ENCODE measurements around the gene NFIX. TPM values are rescaled to one million over a fixed set of nuclear protein-coding genes. Genes with fewer than 3 reads are reported as not detected.
A peak's percentile ranks its signal among the peaks of the same experiment; 100 is the strongest.

Gene NFIX
- total and polyA plus RNA-seq, 2 donors (not counting 3 experiments of a cell fraction or from before 2014, with no cell fraction given), result 9.8 to 37.7 TPM

DNA sequence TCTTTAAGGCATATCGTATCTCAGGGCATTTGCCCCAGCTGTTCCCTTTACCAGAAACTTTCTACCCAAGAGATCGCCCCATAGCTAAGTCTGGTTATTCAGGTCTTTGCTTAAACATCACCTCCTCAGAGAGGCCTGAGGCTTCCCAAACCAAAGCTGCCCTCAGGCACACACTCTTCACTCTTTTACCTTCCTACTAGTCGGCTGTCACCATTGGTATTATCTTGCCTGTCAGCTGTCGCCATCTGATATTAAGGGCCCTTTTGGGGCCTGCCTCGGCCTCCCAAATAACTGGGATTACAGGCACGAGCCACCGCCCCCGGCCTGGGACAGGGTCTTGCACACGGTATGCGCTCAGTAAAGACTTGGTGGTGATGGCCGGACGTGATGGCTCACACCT is 39.3 kb upstream of the NFIX start:
- Histone ChIP-seq H3K4me3 (replicated peaks in 1 of 3; ENCODE audit: insufficient read depth in 1 of 3, low read depth in 1 of 3, low read length in 3 of 3) (peak overlapping the region; percentile 64 to 81 (median 65)), H3K27ac (ENCODE audit: insufficient read depth, low read depth, low read length) (no peak overlapping the region), H3K4me2 (ENCODE audit: insufficient read depth, low read length) (peak overlapping the region; percentile 70), H3K79me2 (ENCODE audit: control insufficient read depth, insufficient read depth, low read length) (peaks cover 42% of the 10 kb centered on the region), H2AFZ (ENCODE audit: low read depth, low read length) (no peak overlapping the region), H3K9me1 (replicated peaks; ENCODE audit: control insufficient read depth, extremely low read depth, insufficient read depth, low read length) (no peaks in the 10 kb centered on the region), H3K9ac (replicated peaks; ENCODE audit: extremely low read depth, insufficient read depth, low read length) (peak overlapping the region; percentile 12), H3K36me3 (ENCODE audit: control insufficient read depth in 2 of 2, extremely low read depth in 1 of 2, insufficient read depth in 2 of 2, low read length in 2 of 2) (peaks cover 8 to 11% of the 10 kb centered on the region in 2 experiments), H4K20me1 (replicated peaks; ENCODE audit: control insufficient read depth, extremely low read depth, insufficient read depth, low read length) (no peaks in the 10 kb centered on the region), H3K9me3 (replicated peaks; ENCODE audit: control insufficient read depth, insufficient read depth, low read length) (no peaks in the 10 kb centered on the region), H3K4me1 (ENCODE audit: control insufficient read depth, extremely low read depth, insufficient read depth, low read length) (peaks cover 38% of the 10 kb centered on the region), H3K27me3 (ENCODE audit: control insufficient read depth in 2 of 2, insufficient read depth in 2 of 2, low read length in 2 of 2) (no peaks in the 10 kb centered on the region)
- dilution Hi-C loops (cut with MboI; ENCODE audit: extremely low pct_ligation_motif_present, low sequenced_read_pairs), result no loop called here
- ChIA-PET CTCF (interaction anchor here (1.7 to 3.6 kb wide), 2 partner anchors 9 to 21 kb away, joined by 5 to 15 read pairs; no protein-coding TSS in a partner anchor), POLR2A (interaction anchor here (0.6 to 1.5 kb wide), 2 partner anchors 10 to 13 kb away, joined by 5 to 7 read pairs; partner anchors contain the start of gene RAD23A)
- DNase-seq (ENCODE audit: low read depth, low spot score) (no peak), FAIRE-seq (no peak)
- no peak for TF ChIP-seq POLR2A (IDR thresholded peaks at IDR 0.05; ENCODE audit: low read depth, low read length)
- no TSS peak for BruUV-seq (replicated peaks)
- intact Hi-C loops (cut with micrococcal nuclease), result no loop called here

DNA sequence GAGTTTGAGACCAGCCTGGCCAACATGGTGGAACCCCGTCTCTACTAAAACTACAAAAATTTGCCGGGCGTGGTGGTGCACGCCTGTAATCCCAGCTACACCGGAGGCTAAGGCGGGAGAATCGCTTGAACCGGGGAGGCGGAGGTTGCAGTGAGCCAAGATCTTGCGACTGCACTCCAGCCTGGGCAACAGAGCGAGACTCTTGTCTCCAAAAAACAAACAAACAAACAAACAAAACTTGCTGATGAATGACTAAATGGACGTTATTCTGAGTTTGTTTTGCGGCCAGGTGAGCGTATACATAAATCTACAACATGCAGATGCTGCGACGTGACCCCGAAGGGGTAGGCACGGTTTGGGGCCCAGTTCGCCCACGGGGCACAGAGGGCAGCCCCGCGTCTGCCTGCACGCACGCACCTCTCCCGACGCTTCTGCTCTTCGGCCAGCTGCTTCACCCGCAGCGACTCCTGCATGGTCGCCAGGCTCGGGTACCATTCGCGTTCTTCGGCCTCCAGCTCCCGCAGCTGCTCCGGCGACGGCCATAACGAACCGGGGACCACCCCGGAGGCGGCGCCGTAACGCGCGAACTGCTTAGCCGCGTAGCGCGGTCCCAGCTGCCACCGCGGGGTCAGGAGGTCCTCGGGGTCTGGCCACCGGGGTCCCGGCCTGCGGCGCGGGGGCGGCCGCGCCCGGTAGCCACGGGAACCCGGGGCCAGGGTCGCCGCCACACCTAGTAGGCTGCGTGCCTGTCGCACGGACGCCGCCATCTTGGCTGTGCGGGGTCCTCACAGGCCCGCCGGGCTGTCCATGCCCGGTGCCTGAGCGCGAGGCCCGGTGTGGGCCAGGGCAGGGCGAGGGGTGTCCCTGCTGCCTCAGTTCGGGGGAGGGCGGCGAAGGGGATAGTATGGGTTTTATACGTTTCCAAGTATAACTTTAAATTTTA is 38.6 kb upstream of the NFIX start, which contains the start of gene GADD45GIP1:
TSS of gene GADD45GIP1 (minus strand) at position 778 of the 943 bp plus-strand sequence. CDS start at position 767, 11 bp downstream.
- Histone ChIP-seq H3K79me2 (ENCODE audit: control insufficient read depth, insufficient read depth, low read length) (peaks cover 40% of the 10 kb centered on the region), H3K36me3 (ENCODE audit: control insufficient read depth in 2 of 2, extremely low read depth in 1 of 2, insufficient read depth in 2 of 2, low read length in 2 of 2) (peaks cover 4 to 11% of the 10 kb centered on the region in 2 experiments), H3K9me1 (replicated peaks; ENCODE audit: control insufficient read depth, extremely low read depth, insufficient read depth, low read length) (no peaks in the 10 kb centered on the region), H2AFZ (ENCODE audit: low read depth, low read length) (peak within 1 kb of the TSS; percentile 91), H3K9me3 (replicated peaks; ENCODE audit: control insufficient read depth, insufficient read depth, low read length) (no peaks in the 10 kb centered on the region), H3K4me1 (ENCODE audit: control insufficient read depth, extremely low read depth, insufficient read depth, low read length) (peaks cover 38% of the 10 kb centered on the region), H3K27ac (ENCODE audit: insufficient read depth, low read depth, low read length) (peak within 1 kb of the TSS; percentile 72), H3K27me3 (ENCODE audit: control insufficient read depth in 2 of 2, insufficient read depth in 2 of 2, low read length in 2 of 2) (no peaks in the 10 kb centered on the region), H3K9ac (replicated peaks; ENCODE audit: extremely low read depth, insufficient read depth, low read length) (peak within 1 kb of the TSS; percentile 89), H3K4me2 (ENCODE audit: insufficient read depth, low read length) (peak within 1 kb of the TSS; percentile 70), H3K4me3 (replicated peaks in 1 of 3; ENCODE audit: insufficient read depth in 1 of 3, low read depth in 1 of 3, low read length in 3 of 3) (peak within 1 kb of the TSS; percentile 64 to 81 (median 65)), H4K20me1 (replicated peaks; ENCODE audit: control insufficient read depth, extremely low read depth, insufficient read depth, low read length) (no peaks in the 10 kb centered on the region)
- POLR2A ChIA-PET, result interaction anchor here (0.5 to 1.5 kb wide), 3 partner anchors 11 to 118 kb away, joined by 3 to 7 read pairs (median 5); partner anchors contain the start of gene RAD23A
- CTCF ChIA-PET, result interaction anchor here (1.7 to 3.6 kb wide), 2 partner anchors 9 to 21 kb away, joined by 5 to 15 read pairs; no protein-coding TSS in a partner anchor
- dilution Hi-C loops (cut with MboI; ENCODE audit: extremely low pct_ligation_motif_present, low sequenced_read_pairs) (no loop called here), intact Hi-C loops (cut with micrococcal nuclease) (loop anchor here (1.0 kb wide), 1 partner anchor 9 kb away; no protein-coding TSS in a partner anchor)
- TSS peak; percentile 51 for BruUV-seq (replicated peaks)
- peak; percentile 80 for DNase-seq (ENCODE audit: low read depth, low spot score)
- peak; percentile 84 for FAIRE-seq
- no peak for TF ChIP-seq GATA2 (IDR thresholded peaks at IDR 0.05; ENCODE audit: insufficient read depth, insufficient read length, low read depth, low read length)
- TF ChIP-seq JUN (IDR thresholded peaks at IDR 0.05; ENCODE audit: borderline replicate concordance, insufficient read depth, insufficient read length, low read depth), result no peak
- no peak for TF ChIP-seq FOS (IDR thresholded peaks at IDR 0.05; ENCODE audit: borderline replicate concordance, insufficient read depth, low read length)
- TF ChIP-seq, protein P1, sequence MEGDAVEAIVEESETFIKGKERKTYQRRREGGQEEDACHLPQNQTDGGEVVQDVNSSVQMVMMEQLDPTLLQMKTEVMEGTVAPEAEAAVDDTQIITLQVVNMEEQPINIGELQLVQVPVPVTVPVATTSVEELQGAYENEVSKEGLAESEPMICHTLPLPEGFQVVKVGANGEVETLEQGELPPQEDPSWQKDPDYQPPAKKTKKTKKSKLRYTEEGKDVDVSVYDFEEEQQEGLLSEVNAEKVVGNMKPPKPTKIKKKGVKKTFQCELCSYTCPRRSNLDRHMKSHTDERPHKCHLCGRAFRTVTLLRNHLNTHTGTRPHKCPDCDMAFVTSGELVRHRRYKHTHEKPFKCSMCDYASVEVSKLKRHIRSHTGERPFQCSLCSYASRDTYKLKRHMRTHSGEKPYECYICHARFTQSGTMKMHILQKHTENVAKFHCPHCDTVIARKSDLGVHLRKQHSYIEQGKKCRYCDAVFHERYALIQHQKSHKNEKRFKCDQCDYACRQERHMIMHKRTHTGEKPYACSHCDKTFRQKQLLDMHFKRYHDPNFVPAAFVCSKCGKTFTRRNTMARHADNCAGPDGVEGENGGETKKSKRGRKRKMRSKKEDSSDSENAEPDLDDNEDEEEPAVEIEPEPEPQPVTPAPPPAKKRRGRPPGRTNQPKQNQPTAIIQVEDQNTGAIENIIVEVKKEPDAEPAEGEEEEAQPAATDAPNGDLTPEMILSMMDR (IDR thresholded peaks at IDR 0.05; ENCODE audit: extremely low read depth in 1 of 2, insufficient read depth in 1 of 2, low read depth in 1 of 2, low read length in 2 of 2), result no peak
- peak; percentile 95 for TF ChIP-seq POLR2AphosphoS5 (IDR thresholded peaks at IDR 0.05; ENCODE audit: insufficient read depth, low read depth, low read length)
- no peak for TF ChIP-seq EZH2 (IDR thresholded peaks at IDR 0.05; ENCODE audit: borderline replicate concordance, low read depth, low read length, severe bottlenecking)
- TF ChIP-seq, protein P2, sequence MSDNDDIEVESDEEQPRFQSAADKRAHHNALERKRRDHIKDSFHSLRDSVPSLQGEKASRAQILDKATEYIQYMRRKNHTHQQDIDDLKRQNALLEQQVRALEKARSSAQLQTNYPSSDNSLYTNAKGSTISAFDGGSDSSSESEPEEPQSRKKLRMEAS (IDR thresholded peaks at IDR 0.05; ENCODE audit: insufficient read depth, insufficient read length), result peak; percentile 36
- peak; percentile 96 for TF ChIP-seq POLR2A (IDR thresholded peaks at IDR 0.05; ENCODE audit: low read depth, low read length)
- peak; percentile 65 for TF ChIP-seq MYC (IDR thresholded peaks at IDR 0.05; ENCODE audit: low read depth, low read length)

Measured in endothelial cell of umbilical vein (primary cell).